IMR-90 (cell line): ENCODE measurements around the gene METRNL. TPM values are rescaled to one million over a fixed set of nuclear protein-coding genes. Genes with fewer than 3 reads are reported as not detected.

Experiments used
- ATAC-seq: fragments of 200-7000 bp; cut with Tn5 transposase; 2 replicates; pipeline ENCODE4 v1.9.1; 2020; ENCODE audit warnings: low read depth, mild to moderate bottlenecking, moderate library complexity
- BruUV-seq: library from RNA; stranded (reverse); fragments of 400-500 nt; replicated peaks from 2 replicates; lab custom pipeline; 2021; lab: Mats Ljungman, UMichigan
- CTCF ChIA-PET: fragments of 300-600 bp; formaldehyde crosslinking; extraction: SDS; loops from one replicate; lab custom pipeline; 2021; ENCODE audit warnings: antibody characterized with exemption; lab: Yijun Ruan, JAX
- POLR2A ChIA-PET: fragments of 300-600 bp; sonication (Branson Sonifier 250); formaldehyde crosslinking; loops from one replicate; lab custom pipeline; 2022; ENCODE audit warnings: antibody characterized with exemption; ENCODE audit not compliant: unreplicated experiment; lab: Charles Lee
- DNase-seq: peaks from one replicate; pipeline ENCODE4 v3.0.0; 2013
- H2AFZ ChIP-seq: replicated peaks from 2 replicates; pipeline ENCODE3; 2013; ENCODE audit warnings: low read length, mild to moderate bottlenecking; ENCODE audit not compliant: poor library complexity
- H2AK5ac ChIP-seq: 2 replicates; pipeline ENCODE4 v1.6.1; 2013; ENCODE audit warnings: low read depth, low read length, inconsistent platforms
- H2AK9ac ChIP-seq: replicated peaks from 2 replicates; pipeline ENCODE3; 2013; ENCODE audit warnings: mild to moderate bottlenecking, low read depth, low read length, moderate library complexity; ENCODE audit not compliant: poor library complexity
- H2BK120ac ChIP-seq: 2 replicates; pipeline ENCODE4 v1.6.1; 2013; ENCODE audit warnings: low read depth, low read length, inconsistent platforms
- H2BK15ac ChIP-seq: 3 replicates; pipeline ENCODE4 v1.6.1; 2013; ENCODE audit warnings: low read depth, low read length, inconsistent platforms
- H2BK20ac ChIP-seq: 2 replicates; pipeline ENCODE4 v1.6.1; 2013; ENCODE audit warnings: low read depth, mild to moderate bottlenecking, inconsistent platforms, low read length, moderate library complexity
- H2BK5ac ChIP-seq: 2 replicates; pipeline ENCODE4 v1.6.1; 2013; ENCODE audit warnings: mild to moderate bottlenecking, low read depth, low read length, inconsistent platforms; ENCODE audit not compliant: poor library complexity, severe bottlenecking
- H3K14ac ChIP-seq: replicated peaks from 2 replicates; pipeline ENCODE4 v1.6.1; 2013; ENCODE audit warnings: low read depth, low read length, inconsistent platforms
- H3K18ac ChIP-seq: 2 replicates; pipeline ENCODE4 v1.6.1; 2013; ENCODE audit warnings: low read depth, low read length, control low read depth
- H3K23ac ChIP-seq: 2 replicates; pipeline ENCODE4 v1.6.1; 2013; ENCODE audit warnings: low read depth, low read length, inconsistent platforms
- H3K27ac ChIP-seq: 2 replicates; pipeline ENCODE4 v1.5.1; 2013; ENCODE audit warnings: mild to moderate bottlenecking, control low read depth, low read length; ENCODE audit not compliant: insufficient read depth
- H3K27me3 ChIP-seq: 2 replicates; pipeline ENCODE4 v1.6.1; 2013; ENCODE audit warnings: low read length; ENCODE audit not compliant: control insufficient read depth, insufficient read depth
- H3K36me3 ChIP-seq: 2 replicates; pipeline ENCODE4 v1.6.1; 2013; ENCODE audit warnings: low read length, mixed read lengths; ENCODE audit not compliant: control insufficient read depth, insufficient read depth
- H3K4ac ChIP-seq: 2 replicates; pipeline ENCODE4 v1.6.1; 2013; ENCODE audit warnings: low read depth, low read length, inconsistent platforms
- H3K4me1 ChIP-seq: 2 replicates; pipeline ENCODE4 v1.6.1; 2013; ENCODE audit warnings: low read length, mixed read lengths; ENCODE audit not compliant: control insufficient read depth, insufficient read depth
- H3K4me2 ChIP-seq: 2 replicates; pipeline ENCODE4 v1.6.1; 2013; ENCODE audit warnings: low read depth, mild to moderate bottlenecking, control low read depth, low read length, moderate library complexity
- H3K4me3 ChIP-seq: 2 replicates; pipeline ENCODE4 v1.5.1; 2013; ENCODE audit warnings: low read depth, mild to moderate bottlenecking, control low read depth, low read length, moderate library complexity; ENCODE audit not compliant: insufficient read depth
- H3K56ac ChIP-seq: 2 replicates; pipeline ENCODE4 v1.6.1; 2013; ENCODE audit warnings: low read length, inconsistent platforms; ENCODE audit not compliant: insufficient read depth; ENCODE audit errors: extremely low read depth
- H3K79me1 ChIP-seq, 2 experiments: 2 replicates each; pipeline ENCODE4 v1.6.1; 2013; ENCODE audit warnings: low read length in 2 of 2, inconsistent platforms in 1 of 2, low read depth in 1 of 2
- H3K9ac ChIP-seq: 2 replicates; pipeline ENCODE4 v1.6.1; 2013; ENCODE audit warnings: low read depth, low read length, control low read depth
- H3K9me1 ChIP-seq: 2 replicates; pipeline ENCODE4 v1.6.1; 2013; ENCODE audit warnings: low read length, inconsistent platforms; ENCODE audit not compliant: insufficient read depth
- H3K9me3 ChIP-seq: 2 replicates; pipeline ENCODE4 v1.6.1; 2013; ENCODE audit warnings: low read length; ENCODE audit not compliant: control insufficient read depth, insufficient read depth
- H4K20me1 ChIP-seq: 2 replicates; pipeline ENCODE4 v1.6.1; 2013; ENCODE audit warnings: low read length, inconsistent platforms; ENCODE audit not compliant: insufficient read depth
- H4K5ac ChIP-seq: 2 replicates; pipeline ENCODE4 v1.6.1; 2013; ENCODE audit warnings: mild to moderate bottlenecking, low read depth, low read length, control low read depth
- H4K8ac ChIP-seq, 2 experiments: 2 replicates each; pipeline ENCODE4 v1.6.1; 2013; ENCODE audit warnings: low read depth in 2 of 2, low read length in 2 of 2, control low read depth in 1 of 2, inconsistent platforms in 1 of 2
- H4K91ac ChIP-seq: 2 replicates; pipeline ENCODE4 v1.6.1; 2013; ENCODE audit warnings: low read depth, low read length, inconsistent platforms; ENCODE audit not compliant: insufficient read depth
- MAFK ChIP-seq: IDR thresholded peaks from 2 replicates; pipeline ENCODE4 v1.6.1; 2012; ENCODE audit warnings: low read depth, low read length, improper control_type of control experiment
- MAZ ChIP-seq: IDR thresholded peaks from 2 replicates; pipeline ENCODE4 v1.6.1; 2012; ENCODE audit warnings: low read depth, mild to moderate bottlenecking, low read length, improper control_type of control experiment, moderate library complexity, borderline replicate concordance
- SMC3 ChIP-seq: fragments of 150-350 bp; IDR thresholded peaks from 2 replicates; pipeline ENCODE4 v1.6.1; 2016; ENCODE audit warnings: low read depth, mild to moderate bottlenecking, antibody characterized with exemption, low read length, moderate library complexity
- WGBS, 2 experiments: methylation state at CpG; one replicate each; pipeline versions ENCODE4 v1.1.5 to v1.1.7; 2013; ENCODE audit warnings: missing lambda C conversion rate in 2 of 2; ENCODE audit not compliant: insufficient read length in 1 of 2; ENCODE audit errors: extremely low coverage in 2 of 2; 5-methylcytosine and 5-hydroxymethylcytosine counted together
- dilution Hi-C: fragments of 300-500 bp; cut with HindIII; formaldehyde crosslinking; loops from one replicate; pipeline ENCODE4 v1.14.3; 2018; ENCODE audit warnings: low sequenced_read_pairs; ENCODE audit not compliant: unreplicated experiment
- in situ Hi-C: fragments of 300-500 bp; cut with MboI; formaldehyde crosslinking; loops from 3 replicates; pipeline ENCODE4 v1.14.3; 2019; ENCODE audit warnings: low sequenced_read_pairs, inconsistent platforms, mixed read lengths
- intact Hi-C: fragments of 100-400 bp; cut with micrococcal nuclease; formaldehyde crosslinking; loops from 2 replicates; pipeline ENCODE4 v1.10.0; 2022
- polyA plus RNA-seq, 3 experiments: library from polyadenylated mRNA; depleted of rRNA; stranded (reverse); fragments of >200 nt; gene quantifications; 2 replicates each; pipeline ENCODE4 v1.2.3, GENCODE V29; 2012; ENCODE audit warnings: low replicate concordance in 1 of 3
- total RNA-seq: library from RNA; depleted of rRNA; stranded (reverse); fragments of >200 nt; gene quantifications from 2 replicates; pipeline ENCODE4 v1.2.3, GENCODE V29; 2012

The METRNL gene
- total and polyA plus RNA-seq, 2 of the 4 experiments (the other 2 are of a cell fraction) = 17.9 to 48.2 TPM

GRCh38 chr17:83071365-83071764, 8.0 kb upstream of the METRNL start:
- no peak overlapping the region for H3K23ac ChIP-seq
- no peak overlapping the region for H2BK5ac ChIP-seq
- H2BK15ac ChIP-seq = no peak overlapping the region
- H3K4me3 ChIP-seq = no peak overlapping the region
- intact Hi-C loops (no loop called here), in situ Hi-C loops (no loop called here), dilution Hi-C loops (no loop called here)
- H4K5ac ChIP-seq = no peak overlapping the region
- H3K27ac ChIP-seq = no peak overlapping the region
- no peaks in the 10 kb centered on the region for H3K36me3 ChIP-seq
- no peak overlapping the region for H3K4me2 ChIP-seq
- no peak overlapping the region for H2BK120ac ChIP-seq
- no peak overlapping the region for H3K18ac ChIP-seq
- WGBS, 2 experiments = 78% methylated on average over 8 of the region's 12 CpGs; no CpG with 5 or more reads in 1 of the 2 experiments
- H2AK9ac ChIP-seq = no peak overlapping the region
- ATAC-seq (no peak), DNase-seq (no peak)
- H2AFZ ChIP-seq = no peak overlapping the region
- H3K56ac ChIP-seq = no peak overlapping the region
- BruUV-seq = no TSS peak
- H3K4ac ChIP-seq = no peak overlapping the region
- H4K20me1 ChIP-seq = no peaks in the 10 kb centered on the region
- no peak overlapping the region for H3K9ac ChIP-seq
- no peak overlapping the region for H2AK5ac ChIP-seq
- no peaks in the 10 kb centered on the region for H3K4me1 ChIP-seq
- H3K27me3 ChIP-seq = no peaks in the 10 kb centered on the region; the same call in 1 of the 2 replicates
- H4K8ac ChIP-seq = no peak overlapping the region
- TF ChIP-seq MAZ (no peak), MAFK (no peak), SMC3 (no peak)
- POLR2A ChIA-PET = no interaction called here
- CTCF ChIA-PET = no interaction called here
- H3K79me1 ChIP-seq = no peaks in the 10 kb centered on the region
- H4K91ac ChIP-seq = no peak overlapping the region
- no peak overlapping the region for H2BK20ac ChIP-seq
- H3K14ac ChIP-seq = no peak overlapping the region
- no peaks in the 10 kb centered on the region for H3K9me3 ChIP-seq
- peaks cover 6% of the 10 kb centered on the region; the same call in 1 of the 2 replicates for H3K9me1 ChIP-seq
